A549 (cell line): ENCODE data around the gene ODC1.

Experiments used
- CTCF ChIP-seq: fragments of >200 bp; sonication (Bioruptor Twin); formaldehyde crosslinking; IDR thresholded peaks from 3 replicates; pipeline ENCODE4 v1.5.1; 2016
- HOXA7 ChIP-seq: fragments of 250-450 bp; sonication (Bioruptor Pico); IDR thresholded peaks from 2 replicates; pipeline ENCODE4 v1.5.0; 2020; ENCODE audit warnings: mild to moderate bottlenecking, moderate library complexity
- MAZ ChIP-seq: fragments of 150-350 bp; IDR thresholded peaks from 2 replicates; pipeline ENCODE4 v1.6.1; 2014; ENCODE audit warnings: antibody characterized with exemption, low read depth, low read length, borderline replicate concordance
- POLR2A ChIP-seq: IDR thresholded peaks from 2 replicates; pipeline ENCODE4 v1.6.1; 2012; ENCODE audit warnings: mild to moderate bottlenecking, low read length
- RAD21 ChIP-seq, 2 experiments: fragments of >200 bp in 1 of 2; sonication (Bioruptor Twin) in 1 of 2; formaldehyde crosslinking in 1 of 2; IDR thresholded peaks in 1 of 2; conservative IDR thresholded peaks in 1 of 2; 2 replicates in 1 of 2; 3 replicates in 1 of 2; pipeline ENCODE4 v1.6.1; 2012 to 2018; ENCODE audit warnings: inconsistent platforms in 1 of 2

- TF ChIP-seq HOXA7 (CRISPR knock-in tag): no peak
- no peak for TF ChIP-seq POLR2A
- no peak for TF ChIP-seq CTCF
- TF ChIP-seq RAD21 (conservative IDR thresholded peaks at IDR 0.05 in 1 of 2, IDR thresholded peaks at IDR 0.05 in 1 of 2): no peak
- no peak for TF ChIP-seq MAZ
Observed at GRCh38 chr2:10400978-10401951, 46.9 kb downstream of the ODC1 start.
